BLaER1 (cell line): ENCODE data around the gene CYSRT1.

ENCODE experiments used
- H3K27ac ChIP-seq: shearing (Covaris generic); formaldehyde crosslinking; 2 replicates; pipeline ENCODE4 v1.8.1; 2022
- H3K27me3 ChIP-seq: shearing (Covaris generic); formaldehyde crosslinking; 2 replicates; pipeline ENCODE4 v1.8.1; 2022
- H3K36me3 ChIP-seq: shearing (Covaris generic); formaldehyde crosslinking; 2 replicates; pipeline ENCODE4 v1.8.1; 2022
- H3K4me1 ChIP-seq: shearing (Covaris generic); formaldehyde crosslinking; 2 replicates; pipeline ENCODE4 v1.8.1; 2022
- H3K4me2 ChIP-seq: shearing (Covaris generic); formaldehyde crosslinking; 2 replicates; pipeline ENCODE4 v1.8.1; 2022
- H3K4me3 ChIP-seq: shearing (Covaris generic); formaldehyde crosslinking; 2 replicates; pipeline ENCODE4 v1.8.1; 2022
- H3K9ac ChIP-seq: shearing (Covaris generic); formaldehyde crosslinking; 2 replicates; pipeline ENCODE4 v1.8.1; 2022
- H3K9me3 ChIP-seq: shearing (Covaris generic); formaldehyde crosslinking; 2 replicates; pipeline ENCODE4 v1.8.1; 2022
- H4K20me1 ChIP-seq: shearing (Covaris generic); formaldehyde crosslinking; 2 replicates; pipeline ENCODE4 v1.8.1; 2022
- Cebpa-rat ChIP-seq: shearing (Covaris generic); IDR thresholded peaks from 2 replicates; pipeline ENCODE4 v1.8.1; 2022

Gene CYSRT1

DNA sequence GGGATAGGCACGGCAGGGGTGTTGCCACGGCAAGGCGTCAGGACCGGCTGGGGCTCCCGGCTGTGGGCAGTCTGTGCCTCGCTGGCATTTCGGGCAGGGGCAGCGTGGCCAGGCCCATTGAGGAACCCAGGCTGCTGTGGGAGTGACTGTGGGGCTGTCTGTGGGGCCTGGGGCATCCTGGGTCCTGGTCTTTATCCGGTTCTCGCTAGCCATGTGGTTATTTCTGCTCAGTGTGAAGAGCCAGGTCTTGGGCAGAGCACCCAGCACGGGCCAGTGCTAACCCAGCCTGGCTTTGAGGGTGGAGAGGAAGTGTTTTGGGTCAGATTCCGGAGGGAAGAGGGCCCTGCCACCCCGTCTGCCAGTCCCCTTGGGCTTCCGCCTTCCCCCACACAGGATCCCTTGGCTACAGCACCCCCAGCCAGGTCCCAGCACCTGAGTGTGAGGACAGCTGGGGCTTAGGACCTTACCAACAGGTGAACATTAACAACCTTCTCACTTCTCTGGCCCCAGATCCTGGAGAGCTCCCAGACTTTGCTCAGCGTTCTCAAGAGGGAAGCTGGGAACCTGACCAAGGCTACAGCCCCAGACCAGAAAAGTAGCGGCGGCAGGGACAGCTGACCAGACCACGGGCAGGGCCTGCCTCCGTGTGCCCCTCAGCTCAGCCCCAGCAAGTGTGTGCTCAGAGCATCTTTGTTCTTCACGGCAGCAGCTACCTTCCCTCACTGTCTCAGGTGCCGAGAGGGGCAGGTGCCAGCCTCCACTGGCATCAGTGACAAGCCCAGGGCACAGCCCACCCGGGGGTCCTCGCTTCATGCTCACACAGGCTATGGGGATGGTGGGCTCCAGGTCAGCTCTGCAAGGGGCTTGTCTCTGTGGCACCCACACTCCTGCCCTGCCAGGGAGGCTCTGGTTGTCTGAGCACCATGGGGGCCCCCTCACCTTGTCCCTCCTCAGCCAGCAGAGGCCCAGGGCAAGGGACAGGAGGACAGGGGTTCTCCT is 35.4 kb upstream of the CYSRT1 start:
- H3K36me3 ChIP-seq = peaks cover 68% of the 10 kb centered on the region
- no peak for TF ChIP-seq Cebpa-rat
- no peaks in the 10 kb centered on the region for H3K27me3 ChIP-seq
- peaks cover 76% of the 10 kb centered on the region for H3K4me1 ChIP-seq
- H3K4me2 ChIP-seq = peak overlapping the region; percentile 100
- H3K4me3 ChIP-seq = peak overlapping the region; percentile 87
- peak overlapping the region; percentile 91 for H3K27ac ChIP-seq
- H3K9me3 ChIP-seq = no peaks in the 10 kb centered on the region
- peak overlapping the region; percentile 85 for H3K9ac ChIP-seq
- peaks cover 89% of the 10 kb centered on the region for H4K20me1 ChIP-seq

DNA sequence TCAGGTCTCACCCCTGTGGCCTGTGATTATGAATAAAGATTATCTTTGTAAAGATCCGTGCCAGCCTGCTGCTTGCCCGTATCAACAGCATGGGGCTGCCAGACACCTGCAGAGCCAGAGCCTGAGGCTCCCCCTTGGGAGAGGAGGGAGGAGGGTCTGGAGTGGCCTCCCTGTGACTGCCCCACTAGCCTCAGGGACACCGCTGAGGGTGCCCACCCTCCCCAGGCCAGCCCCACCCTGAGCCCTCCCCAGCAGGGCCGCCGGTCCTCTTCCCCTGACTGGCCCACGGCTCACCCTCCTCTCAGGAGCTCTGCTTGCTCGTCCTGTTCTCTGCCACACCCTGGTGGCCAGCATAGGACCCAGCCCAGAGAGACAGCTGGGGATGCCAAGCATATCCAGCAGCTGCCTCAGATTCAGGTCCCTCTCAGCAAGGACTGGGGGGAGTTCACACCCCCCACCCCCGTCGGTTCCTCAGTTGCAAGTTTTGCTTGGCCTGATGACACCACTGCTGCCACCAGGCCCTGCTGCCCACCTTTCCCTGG is 34.6 kb upstream of the CYSRT1 start:
- peaks cover 89% of the 10 kb centered on the region for H4K20me1 ChIP-seq
- H3K4me1 ChIP-seq = peaks cover 78% of the 10 kb centered on the region
- no peaks in the 10 kb centered on the region for H3K9me3 ChIP-seq
- H3K4me2 ChIP-seq = peak overlapping the region; percentile 100
- no peak for TF ChIP-seq Cebpa-rat
- H3K9ac ChIP-seq = peak overlapping the region; percentile 85
- H3K36me3 ChIP-seq = peaks cover 63% of the 10 kb centered on the region
- H3K4me3 ChIP-seq = peak overlapping the region; percentile 87
- H3K27ac ChIP-seq = peak overlapping the region; percentile 91
- no peaks in the 10 kb centered on the region for H3K27me3 ChIP-seq

DNA sequence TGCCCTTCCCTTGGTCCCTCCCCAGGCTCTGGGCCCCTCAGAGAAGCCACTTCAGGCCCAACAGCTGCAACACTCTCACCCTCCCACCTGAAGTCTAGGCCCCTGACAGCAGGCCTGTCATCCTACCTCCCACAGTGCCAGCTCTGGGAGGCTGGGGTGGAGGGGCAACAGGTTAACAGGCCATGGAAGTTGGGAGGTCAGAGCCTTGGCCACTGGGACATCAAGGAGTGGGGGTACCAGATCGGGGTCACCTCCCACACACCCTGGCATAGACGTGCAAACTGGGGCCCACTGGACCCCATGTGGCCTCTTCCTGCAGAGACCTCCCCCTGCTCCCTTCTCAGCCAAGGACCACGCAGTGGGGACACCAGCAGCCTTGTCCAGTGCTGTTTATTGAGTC is 33.7 kb upstream of the CYSRT1 start:
- Histone ChIP-seq H3K9ac (peak overlapping the region; percentile 85), H3K4me2 (peak overlapping the region; percentile 100), H4K20me1 (peaks cover 89% of the 10 kb centered on the region), H3K4me3 (peak overlapping the region; percentile 43; the same call in 1 of the 2 replicates), H3K4me1 (peaks cover 72% of the 10 kb centered on the region), H3K36me3 (peaks cover 55% of the 10 kb centered on the region), H3K9me3 (no peaks in the 10 kb centered on the region), H3K27me3 (no peaks in the 10 kb centered on the region), H3K27ac (peak overlapping the region; percentile 91)
- no peak for TF ChIP-seq Cebpa-rat

DNA sequence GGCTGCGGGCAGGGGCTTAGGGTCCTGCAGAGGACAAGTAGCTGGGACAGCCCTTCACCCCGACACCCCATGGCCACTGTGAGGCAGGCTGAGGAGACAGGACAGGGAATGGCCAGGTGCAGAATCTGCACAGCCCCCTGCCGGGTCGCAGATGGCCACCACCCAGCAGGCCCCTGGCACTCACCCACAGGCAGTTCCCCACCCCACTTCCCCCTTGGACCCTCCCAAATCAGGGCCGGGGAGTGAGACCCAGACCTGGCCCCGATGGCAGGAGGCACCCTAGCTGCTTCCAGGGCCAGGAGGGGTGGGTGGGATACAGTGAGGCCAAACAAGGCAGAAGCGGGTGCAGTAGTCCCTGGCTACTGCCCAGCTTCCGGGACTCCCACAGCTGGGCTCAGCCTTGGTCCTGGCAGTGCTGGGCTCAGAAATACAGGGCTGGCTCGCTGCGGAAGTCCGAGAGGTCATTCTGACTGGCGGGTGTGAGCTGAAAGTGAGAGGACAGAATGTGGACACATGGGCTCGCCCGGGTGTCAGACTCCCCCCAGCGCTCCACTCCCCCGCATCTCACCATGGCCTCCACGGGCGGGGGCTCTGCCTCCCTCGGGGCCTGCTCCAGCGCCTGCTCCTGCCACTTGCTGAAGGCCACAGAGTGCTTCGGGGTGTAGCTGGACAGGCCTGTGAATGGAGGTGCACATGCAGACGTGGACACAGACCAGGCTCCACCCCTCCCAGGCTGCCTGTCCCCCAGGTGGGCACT is 33.1 kb upstream of the CYSRT1 start:
- peaks cover 49% of the 10 kb centered on the region for H3K36me3 ChIP-seq
- H3K4me2 ChIP-seq = peak overlapping the region; percentile 100
- H4K20me1 ChIP-seq = peaks cover 89% of the 10 kb centered on the region
- H3K4me3 ChIP-seq = no peak overlapping the region
- peak overlapping the region; percentile 91 for H3K27ac ChIP-seq
- H3K4me1 ChIP-seq = peaks cover 66% of the 10 kb centered on the region
- TF ChIP-seq Cebpa-rat = no peak
- H3K27me3 ChIP-seq = no peaks in the 10 kb centered on the region
- peak overlapping the region; percentile 85 for H3K9ac ChIP-seq
- no peaks in the 10 kb centered on the region for H3K9me3 ChIP-seq

DNA sequence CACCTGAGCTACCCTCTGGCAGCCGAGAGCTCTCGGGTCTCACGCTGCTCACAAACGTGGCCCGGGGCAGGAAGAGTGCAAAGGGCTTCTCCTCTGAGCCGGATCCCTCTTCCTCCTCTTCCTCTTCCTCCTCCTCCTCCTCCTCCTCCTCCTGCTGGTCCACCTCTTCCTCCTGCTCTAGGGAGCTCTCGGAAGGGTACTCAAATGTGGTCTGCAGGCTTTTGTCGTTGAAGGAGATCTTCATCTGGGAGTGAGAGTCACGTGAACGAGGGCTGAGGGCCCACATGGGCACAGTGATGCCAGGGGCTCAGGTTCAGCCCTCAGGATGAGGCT is 32.6 kb upstream of the CYSRT1 start:
- Histone ChIP-seq H3K9me3 (no peaks in the 10 kb centered on the region), H3K9ac (peak overlapping the region; percentile 85; the same call in 1 of the 2 replicates), H3K4me1 (peaks cover 65% of the 10 kb centered on the region), H3K27me3 (no peaks in the 10 kb centered on the region), H3K4me2 (peak overlapping the region; percentile 100; the same call in 1 of the 2 replicates), H3K27ac (peak overlapping the region; percentile 51; the same call in 1 of the 2 replicates), H4K20me1 (peaks cover 89% of the 10 kb centered on the region), H3K4me3 (no peak overlapping the region), H3K36me3 (peaks cover 44% of the 10 kb centered on the region)
- no peak for TF ChIP-seq Cebpa-rat

DNA sequence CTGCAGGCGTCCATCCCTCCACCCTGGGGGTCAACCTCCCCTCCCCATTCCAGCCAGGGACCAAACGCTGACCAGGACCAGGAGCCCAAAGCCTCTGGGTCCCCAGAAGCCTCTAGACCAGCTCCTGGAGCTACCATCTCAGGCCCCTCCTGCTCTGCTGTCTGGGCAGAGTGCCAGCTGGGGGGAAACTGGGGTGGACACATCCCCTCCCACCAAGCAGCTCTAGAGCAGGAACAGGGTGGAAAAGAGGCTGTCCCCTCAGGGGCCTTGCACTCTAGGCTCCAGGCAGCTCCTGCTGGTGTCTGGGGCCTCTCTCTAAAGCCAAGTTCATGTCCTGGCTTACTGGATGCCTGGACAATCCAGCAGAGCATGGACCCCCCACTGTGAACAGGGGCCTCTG is 32.1 kb upstream of the CYSRT1 start:
- peaks cover 89% of the 10 kb centered on the region for H4K20me1 ChIP-seq
- H3K4me2 ChIP-seq = 0 out of 2 replicates have a peak overlapping the region, but pooled peaks have one; percentile 100
- H3K36me3 ChIP-seq = peaks cover 42% of the 10 kb centered on the region
- H3K27me3 ChIP-seq = no peaks in the 10 kb centered on the region
- TF ChIP-seq Cebpa-rat = no peak
- peak overlapping the region; percentile 48; the same call in 1 of the 2 replicates for H3K9ac ChIP-seq
- peak overlapping the region; percentile 51 for H3K27ac ChIP-seq
- H3K4me3 ChIP-seq = no peak overlapping the region
- peaks cover 65% of the 10 kb centered on the region for H3K4me1 ChIP-seq
- H3K9me3 ChIP-seq = no peaks in the 10 kb centered on the region

DNA sequence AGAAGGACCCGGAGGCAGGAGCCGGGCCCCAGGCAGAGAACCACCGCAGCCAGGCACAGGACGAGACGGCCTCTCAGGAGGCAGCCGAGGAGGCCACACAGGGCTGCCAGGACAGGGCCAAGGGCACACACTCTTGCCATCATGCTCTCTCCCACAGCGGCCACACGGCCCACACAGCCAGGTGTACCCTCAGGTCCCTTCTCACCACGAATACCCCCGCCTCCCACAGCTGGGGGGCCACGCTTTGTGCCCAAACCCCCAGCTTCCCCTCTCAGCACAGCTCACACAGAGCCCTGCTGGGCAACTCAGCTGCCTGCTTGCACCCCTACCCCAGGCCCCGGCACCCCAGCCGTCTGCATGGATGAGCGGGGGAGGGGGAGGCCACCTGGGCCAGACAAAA is 31.2 kb upstream of the CYSRT1 start:
- H3K9ac ChIP-seq = peak overlapping the region; percentile 48
- H3K27me3 ChIP-seq = no peaks in the 10 kb centered on the region
- peaks cover 94% of the 10 kb centered on the region for H4K20me1 ChIP-seq
- H3K9me3 ChIP-seq = no peaks in the 10 kb centered on the region
- no peak overlapping the region for H3K4me3 ChIP-seq
- TF ChIP-seq Cebpa-rat = no peak
- H3K4me2 ChIP-seq = 0 out of 2 replicates have a peak overlapping the region, but pooled peaks have one; percentile 5
- H3K4me1 ChIP-seq = peaks cover 74% of the 10 kb centered on the region
- no peak overlapping the region for H3K27ac ChIP-seq
- peaks cover 42% of the 10 kb centered on the region for H3K36me3 ChIP-seq

DNA sequence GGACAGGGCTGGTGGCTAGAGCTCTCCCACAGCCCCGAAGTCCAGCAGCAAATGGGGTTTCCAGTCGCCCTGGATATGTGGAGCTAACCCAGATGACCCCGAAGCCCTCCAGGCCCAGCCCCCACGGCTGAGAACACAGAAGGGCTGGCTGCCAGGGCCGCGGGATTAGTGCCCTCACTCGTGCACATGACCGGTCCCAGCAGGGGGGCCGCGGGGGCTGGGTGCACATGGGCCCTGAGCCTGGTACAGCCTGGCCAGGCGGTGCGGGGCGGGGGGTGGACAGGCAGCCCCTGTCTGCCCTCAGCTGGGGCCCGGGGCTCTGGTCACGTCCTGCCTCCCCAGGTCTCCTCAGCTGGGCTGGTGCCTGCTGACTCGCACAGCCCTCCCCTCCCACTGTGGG is 30.6 kb upstream of the CYSRT1 start:
- H3K27me3 ChIP-seq = peaks cover 2% of the 10 kb centered on the region; the same call in 1 of the 2 replicates
- H3K9me3 ChIP-seq = no peaks in the 10 kb centered on the region
- no peak for TF ChIP-seq Cebpa-rat
- H3K4me2 ChIP-seq = 0 out of 2 replicates have a peak overlapping the region, but pooled peaks have one; percentile 5
- no peak overlapping the region for H3K27ac ChIP-seq
- H4K20me1 ChIP-seq = peaks cover 94% of the 10 kb centered on the region
- peaks cover 42% of the 10 kb centered on the region for H3K36me3 ChIP-seq
- peaks cover 78% of the 10 kb centered on the region for H3K4me1 ChIP-seq
- H3K4me3 ChIP-seq = no peak overlapping the region
- peak overlapping the region; percentile 48 for H3K9ac ChIP-seq

DNA sequence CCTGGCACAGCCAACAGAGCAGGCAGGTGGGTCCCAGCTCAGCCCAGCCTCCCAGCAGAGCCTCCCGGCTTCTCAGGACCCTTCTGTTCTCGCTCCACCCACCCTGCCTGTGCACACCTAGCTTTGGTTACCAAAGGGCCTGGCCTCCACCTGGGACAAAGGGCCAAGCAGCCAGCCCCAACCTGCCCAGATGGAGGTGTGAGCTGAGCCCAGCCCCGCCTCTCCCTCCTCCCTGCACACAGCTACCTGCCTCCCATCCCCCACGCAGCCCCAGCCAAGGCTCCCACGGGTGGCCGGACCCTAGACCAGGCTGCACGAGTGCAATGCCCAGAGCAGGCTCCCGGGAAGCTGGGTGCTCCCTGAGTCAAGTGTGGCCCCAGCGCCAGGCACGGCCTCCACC is 30.1 kb upstream of the CYSRT1 start:
- peaks cover 39% of the 10 kb centered on the region for H3K36me3 ChIP-seq
- no peaks in the 10 kb centered on the region for H3K9me3 ChIP-seq
- H3K27me3 ChIP-seq = peaks cover 4% of the 10 kb centered on the region; the same call in 1 of the 2 replicates
- H3K4me1 ChIP-seq = peaks cover 77% of the 10 kb centered on the region
- no peak overlapping the region for H3K4me3 ChIP-seq
- H4K20me1 ChIP-seq = peaks cover 92% of the 10 kb centered on the region
- H3K27ac ChIP-seq = no peak overlapping the region
- peak overlapping the region; percentile 48 for H3K9ac ChIP-seq
- no peak for TF ChIP-seq Cebpa-rat
- no peak overlapping the region for H3K4me2 ChIP-seq
